Fibroblast of lung (primary cell): ENCODE results near the gene ENG.

Source experiments
- EZH2 ChIP-seq: IDR thresholded peaks from 2 replicates; pipeline ENCODE4 v1.5.1; 2012; ENCODE audit warnings: low read length, control low read depth, mild to moderate bottlenecking; ENCODE audit errors: missing control alignments
- TF ChIP-seq, protein P1 (sequence below), 2 donors: IDR thresholded peaks in 1 of 2; conservative IDR thresholded peaks in 1 of 2; 1 replicate in 1 of 2; 2 replicates in 1 of 2; pipeline ENCODE4 v1.5.1; 2011 to 2012; ENCODE audit warnings: low read length in 2 of 2, control low read depth in 1 of 2, inconsistent platforms in 1 of 2, low read depth in 1 of 2, mild to moderate bottlenecking in 1 of 2

DNA sequence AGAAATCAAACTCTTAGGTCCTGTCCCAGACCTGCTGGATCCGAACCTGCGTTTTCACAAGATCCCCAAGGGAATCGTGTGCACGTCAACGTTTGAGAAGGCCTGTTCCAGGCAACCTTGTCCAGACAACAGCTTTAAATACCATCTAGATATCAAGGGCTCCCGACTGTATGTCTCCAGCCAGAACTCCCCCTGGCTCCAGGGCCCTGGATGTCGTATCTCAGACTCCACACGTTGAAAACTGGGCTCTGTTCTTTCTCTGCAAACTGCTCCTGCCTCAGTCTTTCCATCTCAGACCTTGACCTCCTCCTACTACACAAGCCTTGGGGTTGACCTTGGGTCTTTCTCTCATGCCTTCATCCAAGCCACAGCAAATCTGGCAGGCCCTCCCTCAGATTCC, 5.8 kb upstream of the ENG start:
- TF ChIP-seq, protein P1, sequence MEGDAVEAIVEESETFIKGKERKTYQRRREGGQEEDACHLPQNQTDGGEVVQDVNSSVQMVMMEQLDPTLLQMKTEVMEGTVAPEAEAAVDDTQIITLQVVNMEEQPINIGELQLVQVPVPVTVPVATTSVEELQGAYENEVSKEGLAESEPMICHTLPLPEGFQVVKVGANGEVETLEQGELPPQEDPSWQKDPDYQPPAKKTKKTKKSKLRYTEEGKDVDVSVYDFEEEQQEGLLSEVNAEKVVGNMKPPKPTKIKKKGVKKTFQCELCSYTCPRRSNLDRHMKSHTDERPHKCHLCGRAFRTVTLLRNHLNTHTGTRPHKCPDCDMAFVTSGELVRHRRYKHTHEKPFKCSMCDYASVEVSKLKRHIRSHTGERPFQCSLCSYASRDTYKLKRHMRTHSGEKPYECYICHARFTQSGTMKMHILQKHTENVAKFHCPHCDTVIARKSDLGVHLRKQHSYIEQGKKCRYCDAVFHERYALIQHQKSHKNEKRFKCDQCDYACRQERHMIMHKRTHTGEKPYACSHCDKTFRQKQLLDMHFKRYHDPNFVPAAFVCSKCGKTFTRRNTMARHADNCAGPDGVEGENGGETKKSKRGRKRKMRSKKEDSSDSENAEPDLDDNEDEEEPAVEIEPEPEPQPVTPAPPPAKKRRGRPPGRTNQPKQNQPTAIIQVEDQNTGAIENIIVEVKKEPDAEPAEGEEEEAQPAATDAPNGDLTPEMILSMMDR (conservative IDR thresholded peaks at IDR 0.05 in 1 of 2, IDR thresholded peaks at IDR 0.05 in 1 of 2; ENCODE audit: low read depth in 1 of 2, low read length in 2 of 2): no peak
- TF ChIP-seq EZH2: no peak
